ENCODE measurements around the gene SPPL3.

Gene SPPL3

DNA sequence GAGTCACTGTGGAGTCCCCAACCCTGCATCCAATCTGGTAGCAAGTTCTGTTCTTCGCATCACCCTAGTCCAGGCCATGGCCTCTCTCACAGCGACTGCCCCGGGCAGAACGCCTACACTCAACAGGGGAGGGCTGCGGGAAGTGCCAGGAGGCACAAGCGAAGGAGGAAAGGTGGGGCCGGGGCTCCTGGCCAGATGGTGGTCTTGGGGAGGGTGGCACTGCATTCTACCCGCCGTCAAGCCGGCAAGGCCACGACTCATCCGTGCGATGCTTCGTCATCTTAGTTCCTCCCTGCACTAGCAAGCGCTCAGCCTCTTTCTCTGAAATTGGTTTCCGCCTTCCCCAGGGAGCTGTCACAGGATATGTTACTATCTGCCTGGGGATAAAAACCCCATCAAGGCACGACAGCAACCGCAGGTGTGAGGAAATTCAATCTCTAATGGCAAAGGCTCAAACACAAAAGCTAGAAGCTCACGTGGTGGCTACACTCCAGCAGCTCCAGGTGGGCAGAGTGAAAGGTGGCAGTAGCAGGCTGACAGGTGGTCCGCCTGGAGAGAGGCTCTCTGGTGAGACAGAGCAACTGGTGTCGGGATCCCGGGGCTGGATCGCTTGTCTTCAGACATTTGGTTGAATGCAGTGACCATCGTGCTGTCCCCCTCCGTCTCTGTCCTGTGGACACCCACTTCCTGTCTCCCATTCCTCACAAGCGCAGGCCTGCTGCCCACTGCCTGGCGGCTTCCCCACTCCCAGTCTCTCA lies 144.4 kb downstream of the SPPL3 start:
- Histone ChIP-seq H3K9ac (ENCODE audit: low read length) (no peak overlapping the region), H3K4me3 (ENCODE audit: low read length) (no peak overlapping the region), H3K27me3 (ENCODE audit: control insufficient read depth, insufficient read depth, low read length) (no peaks in the 10 kb centered on the region), H3K4me1 (ENCODE audit: control insufficient read depth, insufficient read depth, low read length) (no peaks in the 10 kb centered on the region), H3K9me3 (ENCODE audit: control insufficient read depth, low read length) (no peaks in the 10 kb centered on the region), H3K36me3 (ENCODE audit: control insufficient read depth, insufficient read depth, low read length) (peaks cover 5% of the 10 kb centered on the region)

DNA sequence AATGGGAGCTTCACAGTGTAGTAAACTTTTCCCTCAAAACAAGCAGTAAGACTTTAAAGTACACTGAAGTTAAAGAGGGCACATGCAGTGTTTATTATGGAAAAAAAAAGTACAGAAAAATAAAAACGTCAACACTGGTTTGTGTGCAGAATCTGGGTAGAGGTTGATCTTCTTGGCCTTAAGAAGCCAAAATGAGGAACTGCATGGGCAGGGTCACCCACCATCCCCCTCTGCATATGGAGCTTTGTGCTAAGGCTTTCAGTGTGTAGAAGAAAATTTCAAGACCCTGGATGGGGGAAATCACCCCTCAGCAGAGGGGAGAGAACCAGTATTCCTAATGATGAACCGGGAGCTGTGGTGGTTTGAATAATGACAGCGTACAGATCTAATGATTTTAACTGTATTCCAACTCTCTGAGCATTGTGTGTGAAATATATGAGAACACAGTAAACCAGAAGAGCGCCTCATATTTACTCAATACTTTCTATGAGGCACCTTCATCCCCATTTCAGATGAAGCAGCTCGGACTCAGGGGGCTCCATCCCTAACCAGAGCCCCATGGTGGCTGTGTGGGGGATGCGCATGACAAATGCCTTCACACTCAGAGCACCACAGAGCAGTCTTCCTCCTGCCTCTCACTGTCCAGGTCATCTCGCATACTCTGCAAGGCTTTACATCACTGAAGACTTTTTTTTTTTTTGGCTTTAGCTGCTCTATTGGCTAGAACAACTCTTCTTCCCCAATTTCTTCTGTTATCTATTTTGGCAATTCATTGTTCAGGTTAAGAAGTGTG lies 145.2 kb downstream of the SPPL3 start:
- no peaks in the 10 kb centered on the region for H3K9me3 ChIP-seq (ENCODE audit: control insufficient read depth, low read length)
- peaks cover 5% of the 10 kb centered on the region for H3K36me3 ChIP-seq (ENCODE audit: control insufficient read depth, insufficient read depth, low read length)
- H3K4me1 ChIP-seq (ENCODE audit: control insufficient read depth, insufficient read depth, low read length): no peaks in the 10 kb centered on the region
- H3K9ac ChIP-seq (ENCODE audit: low read length): no peak overlapping the region
- H3K27me3 ChIP-seq (ENCODE audit: control insufficient read depth, insufficient read depth, low read length): no peaks in the 10 kb centered on the region
- H3K4me3 ChIP-seq (ENCODE audit: low read length): no peak overlapping the region

DNA sequence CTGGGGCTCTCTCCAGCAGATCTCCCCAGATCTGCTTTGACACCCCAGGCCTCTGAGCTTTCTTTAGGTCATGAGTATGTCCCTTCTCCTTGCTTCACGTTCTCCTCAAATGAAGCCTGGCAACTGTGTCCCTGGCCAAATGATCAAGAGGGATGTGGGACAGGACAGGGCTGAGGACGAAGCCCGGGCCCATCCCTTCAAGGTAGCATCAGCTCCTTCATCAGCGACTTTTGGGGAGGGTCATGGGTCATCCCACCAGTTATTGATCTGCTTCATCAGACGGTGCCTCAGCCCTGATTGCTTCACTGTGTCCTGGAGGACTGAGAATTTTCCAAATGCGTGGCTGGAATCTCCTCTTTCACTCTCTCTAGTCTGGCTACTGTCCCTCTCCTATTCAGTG lies 146.2 kb downstream of the SPPL3 start:
- no peaks in the 10 kb centered on the region for H3K27me3 ChIP-seq (ENCODE audit: control insufficient read depth, insufficient read depth, low read length)
- H3K36me3 ChIP-seq (ENCODE audit: control insufficient read depth, insufficient read depth, low read length): peaks cover 3% of the 10 kb centered on the region
- H3K9ac ChIP-seq (ENCODE audit: low read length): no peak overlapping the region
- H3K4me3 ChIP-seq (ENCODE audit: low read length): no peak overlapping the region
- H3K9me3 ChIP-seq (ENCODE audit: control insufficient read depth, low read length): no peaks in the 10 kb centered on the region
- no peaks in the 10 kb centered on the region for H3K4me1 ChIP-seq (ENCODE audit: control insufficient read depth, insufficient read depth, low read length)

DNA sequence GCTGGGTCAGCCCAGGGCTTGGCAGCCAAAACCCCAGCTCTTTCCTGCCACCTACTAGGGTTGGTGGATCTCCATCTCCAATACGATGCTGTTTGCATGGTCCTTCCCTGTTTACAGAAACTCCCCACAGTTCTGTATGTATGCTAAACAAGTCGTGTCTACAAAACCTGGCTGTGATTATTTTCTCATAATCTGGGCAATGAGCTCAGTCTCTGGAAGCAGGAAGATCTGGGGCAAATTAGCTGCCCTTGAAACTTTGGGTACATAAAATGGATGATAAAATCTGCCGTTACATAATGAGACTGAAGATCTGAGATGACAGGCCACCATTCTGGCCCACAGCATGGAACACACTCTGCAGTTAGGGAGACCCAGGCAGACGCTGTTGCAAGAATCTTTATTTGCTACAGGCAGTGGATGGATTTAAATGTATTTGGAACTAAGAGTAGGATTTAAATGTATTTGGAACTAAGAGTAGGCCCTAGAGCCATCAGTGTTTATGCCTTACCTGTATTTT lies 146.9 kb downstream of the SPPL3 start:
- Histone ChIP-seq H3K9me3 (ENCODE audit: control insufficient read depth, low read length) (no peaks in the 10 kb centered on the region), H3K36me3 (ENCODE audit: control insufficient read depth, insufficient read depth, low read length) (no peaks in the 10 kb centered on the region), H3K4me3 (ENCODE audit: low read length) (no peak overlapping the region), H3K4me1 (ENCODE audit: control insufficient read depth, insufficient read depth, low read length) (no peaks in the 10 kb centered on the region), H3K27me3 (ENCODE audit: control insufficient read depth, insufficient read depth, low read length) (no peaks in the 10 kb centered on the region), H3K9ac (ENCODE audit: low read length) (no peak overlapping the region)

DNA sequence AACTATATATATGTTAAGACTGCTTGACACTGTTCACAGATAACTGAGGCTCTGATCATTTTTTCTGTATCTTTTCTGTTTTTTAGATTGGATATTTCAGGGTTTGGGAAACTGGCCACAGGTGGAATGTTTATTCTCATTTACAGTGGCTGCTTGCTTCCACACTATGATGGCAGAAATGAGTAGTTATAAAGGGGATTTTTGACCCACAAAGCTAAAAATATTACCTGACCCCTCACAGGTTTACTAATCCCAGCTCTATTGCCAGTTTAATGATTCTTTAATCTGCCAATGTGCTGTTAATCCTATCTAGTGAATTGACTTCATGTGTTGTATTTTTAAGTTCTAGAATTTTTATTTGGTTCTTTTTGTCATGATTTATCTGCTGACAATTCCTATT lies 148.9 kb downstream of the SPPL3 start:
- H3K36me3 ChIP-seq (ENCODE audit: control insufficient read depth, insufficient read depth, low read length): no peaks in the 10 kb centered on the region
- no peaks in the 10 kb centered on the region for H3K4me1 ChIP-seq (ENCODE audit: control insufficient read depth, insufficient read depth, low read length)
- no peak overlapping the region for H3K9ac ChIP-seq (ENCODE audit: low read length)
- H3K27me3 ChIP-seq (ENCODE audit: control insufficient read depth, insufficient read depth, low read length): no peaks in the 10 kb centered on the region
- H3K4me3 ChIP-seq (ENCODE audit: low read length): no peak overlapping the region
- H3K9me3 ChIP-seq (ENCODE audit: control insufficient read depth, low read length): no peaks in the 10 kb centered on the region

DNA sequence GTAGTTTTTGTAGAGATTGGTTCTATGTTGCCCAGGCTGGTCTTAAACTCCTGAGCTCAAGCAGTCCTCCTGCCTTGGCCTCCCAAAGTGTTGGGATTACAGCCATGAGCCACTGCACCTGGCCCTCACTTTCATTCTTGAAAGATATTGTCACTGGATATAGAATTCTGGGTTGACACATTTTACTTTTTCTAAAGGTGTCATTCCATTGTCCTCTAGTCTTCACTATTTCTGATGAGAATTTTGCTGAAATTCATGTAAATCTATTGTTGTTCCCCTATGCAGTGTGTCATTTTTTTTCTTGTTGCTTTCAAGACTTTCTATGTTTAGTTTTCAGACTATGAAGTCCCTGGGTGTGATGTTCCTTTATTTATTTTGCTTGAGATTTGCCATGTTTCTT lies 149.4 kb downstream of the SPPL3 start:
- H3K4me1 ChIP-seq (ENCODE audit: control insufficient read depth, insufficient read depth, low read length): no peaks in the 10 kb centered on the region
- no peak overlapping the region for H3K9ac ChIP-seq (ENCODE audit: low read length)
- H3K9me3 ChIP-seq (ENCODE audit: control insufficient read depth, low read length): no peaks in the 10 kb centered on the region
- no peaks in the 10 kb centered on the region for H3K36me3 ChIP-seq (ENCODE audit: control insufficient read depth, insufficient read depth, low read length)
- H3K4me3 ChIP-seq (ENCODE audit: low read length): no peak overlapping the region
- H3K27me3 ChIP-seq (ENCODE audit: control insufficient read depth, insufficient read depth, low read length): no peaks in the 10 kb centered on the region

DNA sequence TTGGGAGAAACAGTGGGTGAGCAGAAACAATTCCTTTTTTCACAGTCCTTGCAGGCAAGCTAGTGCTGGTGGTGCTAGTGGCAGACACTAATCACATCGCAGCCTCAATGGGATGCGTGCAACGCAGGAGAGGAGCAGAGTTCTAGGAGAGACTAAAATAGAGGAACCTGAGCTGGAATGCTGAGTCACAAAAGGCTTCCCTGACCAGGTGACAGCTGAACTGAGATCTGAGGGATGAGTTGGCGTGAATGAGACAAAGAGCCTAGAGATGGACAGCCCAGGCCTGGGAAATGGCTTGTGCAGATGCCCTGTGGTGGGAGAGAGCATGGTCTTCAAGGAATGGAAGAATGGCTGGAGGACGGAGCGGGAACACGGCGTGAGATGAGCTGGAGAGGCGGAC lies 152.8 kb downstream of the SPPL3 start:
- Histone ChIP-seq H3K27me3 (ENCODE audit: control insufficient read depth, insufficient read depth, low read length) (no peaks in the 10 kb centered on the region), H3K9ac (ENCODE audit: low read length) (no peak overlapping the region)

DNA sequence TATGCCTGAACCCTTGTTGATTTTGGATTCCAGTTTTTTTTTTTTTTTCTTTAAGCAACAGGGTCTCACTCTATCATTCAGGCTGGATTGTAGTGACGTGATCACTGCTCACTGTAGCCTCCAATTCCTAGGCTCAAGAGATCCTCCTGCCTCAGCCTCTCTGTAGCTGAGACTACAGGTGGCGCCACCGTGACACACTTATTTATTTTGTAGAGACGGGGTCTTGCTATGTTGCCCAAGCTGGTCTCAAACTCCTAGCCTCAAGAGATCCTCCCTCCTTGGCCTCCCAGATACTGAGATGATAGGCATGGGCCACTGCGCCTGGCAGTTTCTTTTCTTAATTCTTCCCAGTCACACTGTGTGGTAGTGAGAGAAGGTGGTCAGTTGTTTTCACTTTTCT lies 153.4 kb downstream of the SPPL3 start:
- no peaks in the 10 kb centered on the region for H3K4me1 ChIP-seq (ENCODE audit: control insufficient read depth, insufficient read depth, low read length)
- H3K9me3 ChIP-seq (ENCODE audit: control insufficient read depth, low read length): no peaks in the 10 kb centered on the region
- no peak overlapping the region for H3K9ac ChIP-seq (ENCODE audit: low read length)
- H3K27me3 ChIP-seq (ENCODE audit: control insufficient read depth, insufficient read depth, low read length): no peaks in the 10 kb centered on the region
- no peaks in the 10 kb centered on the region for H3K36me3 ChIP-seq (ENCODE audit: control insufficient read depth, insufficient read depth, low read length)
- H3K4me3 ChIP-seq (ENCODE audit: low read length): no peak overlapping the region

More for the DNA sequence above, 152.8 kb downstream of the SPPL3 start:
- H3K4me1 ChIP-seq (ENCODE audit: control insufficient read depth, insufficient read depth, low read length): no peaks in the 10 kb centered on the region
- H3K9me3 ChIP-seq (ENCODE audit: control insufficient read depth, low read length): no peaks in the 10 kb centered on the region
- H3K4me3 ChIP-seq (ENCODE audit: low read length): no peak overlapping the region
- no peaks in the 10 kb centered on the region for H3K36me3 ChIP-seq (ENCODE audit: control insufficient read depth, insufficient read depth, low read length)

DNA sequence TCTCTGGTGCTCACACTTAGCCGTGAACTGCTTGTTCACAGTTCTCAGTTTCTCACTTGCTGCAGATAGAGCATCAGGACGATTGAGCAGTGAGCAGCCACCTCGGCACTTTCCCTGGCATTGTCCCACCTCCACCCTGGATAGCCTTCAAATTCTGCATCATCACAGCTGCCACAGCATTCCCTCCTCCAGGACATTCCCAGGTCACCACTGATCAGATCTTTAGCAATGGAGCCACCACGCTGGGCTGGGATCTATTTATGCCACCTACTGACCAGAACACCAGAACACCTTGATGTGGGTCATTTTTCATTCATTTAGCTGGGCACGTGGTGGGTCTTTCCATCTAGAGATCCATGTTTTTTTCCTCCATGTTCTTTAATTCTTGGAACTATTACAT lies 154.9 kb downstream of the SPPL3 start:
- H3K4me1 ChIP-seq (ENCODE audit: control insufficient read depth, insufficient read depth, low read length): no peaks in the 10 kb centered on the region
- H3K36me3 ChIP-seq (ENCODE audit: control insufficient read depth, insufficient read depth, low read length): no peaks in the 10 kb centered on the region
- H3K9me3 ChIP-seq (ENCODE audit: control insufficient read depth, low read length): no peaks in the 10 kb centered on the region
- no peaks in the 10 kb centered on the region for H3K27me3 ChIP-seq (ENCODE audit: control insufficient read depth, insufficient read depth, low read length)
- no peak overlapping the region for H3K9ac ChIP-seq (ENCODE audit: low read length)
- H3K4me3 ChIP-seq (ENCODE audit: low read length): no peak overlapping the region

DNA sequence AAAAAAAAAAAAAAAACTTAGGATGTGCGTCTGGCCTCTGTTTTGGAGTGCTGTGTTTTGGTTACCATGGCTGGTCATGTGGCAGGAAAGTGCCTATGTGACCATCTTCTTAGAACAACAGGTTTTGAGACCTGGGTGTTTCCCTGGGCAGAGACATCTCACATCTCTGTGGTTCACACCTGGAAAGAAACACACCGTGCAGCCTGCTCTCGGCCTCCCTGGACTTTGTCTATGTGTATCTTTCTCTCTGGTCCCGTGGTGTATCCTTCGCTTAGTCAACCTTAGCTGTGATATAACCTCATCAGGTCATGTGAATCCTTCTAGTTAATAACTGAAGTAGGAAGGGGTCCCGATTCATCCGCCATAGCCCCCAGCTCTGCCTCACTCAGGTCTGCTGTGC lies 155.9 kb downstream of the SPPL3 start:
- Histone ChIP-seq H3K27me3 (ENCODE audit: control insufficient read depth, insufficient read depth, low read length) (no peaks in the 10 kb centered on the region), H3K4me1 (ENCODE audit: control insufficient read depth, insufficient read depth, low read length) (no peaks in the 10 kb centered on the region), H3K36me3 (ENCODE audit: control insufficient read depth, insufficient read depth, low read length) (no peaks in the 10 kb centered on the region), H3K9me3 (ENCODE audit: control insufficient read depth, low read length) (no peaks in the 10 kb centered on the region), H3K9ac (ENCODE audit: low read length) (no peak overlapping the region), H3K4me3 (ENCODE audit: low read length) (no peak overlapping the region)

DNA sequence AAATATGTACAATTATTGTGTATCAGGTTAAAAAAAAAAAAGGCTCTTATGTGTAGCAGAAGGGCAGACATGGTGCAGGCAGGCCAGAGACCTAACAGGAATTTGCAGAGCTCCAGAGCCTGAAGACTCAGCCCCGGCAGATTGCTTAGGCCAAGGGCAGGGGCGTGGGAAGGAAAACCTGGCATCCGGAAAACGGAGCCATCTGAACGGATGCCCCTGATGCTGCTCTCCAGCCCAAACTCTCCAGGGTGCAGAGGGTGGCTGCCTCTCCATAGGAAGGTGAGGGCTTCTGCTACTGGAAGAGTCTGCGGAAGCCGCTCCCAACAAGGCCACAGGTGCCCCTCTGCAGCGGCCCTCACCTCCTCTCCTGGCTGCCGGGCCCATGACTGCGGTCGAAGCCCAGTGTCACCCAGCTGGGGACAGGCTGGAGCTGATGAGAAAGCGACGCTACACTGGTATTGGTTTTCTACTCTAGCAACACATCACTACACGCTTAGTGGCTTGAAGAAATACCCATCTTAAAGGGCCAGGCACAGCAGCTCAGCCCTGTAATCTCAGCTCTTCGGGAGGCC lies 159.2 kb downstream of the SPPL3 start:
- no peaks in the 10 kb centered on the region for H3K9me3 ChIP-seq (ENCODE audit: control insufficient read depth, low read length)
- no peak overlapping the region for H3K9ac ChIP-seq (ENCODE audit: low read length)
- no peaks in the 10 kb centered on the region for H3K4me1 ChIP-seq (ENCODE audit: control insufficient read depth, insufficient read depth, low read length)
- H3K4me3 ChIP-seq (ENCODE audit: low read length): no peak overlapping the region
- H3K36me3 ChIP-seq (ENCODE audit: control insufficient read depth, insufficient read depth, low read length): no peaks in the 10 kb centered on the region
- H3K27me3 ChIP-seq (ENCODE audit: control insufficient read depth, insufficient read depth, low read length): no peaks in the 10 kb centered on the region
